Kidney (tissue), 22 donors: ENCODE results near the gene ANKDD1A. TPM values are rescaled to one million over a fixed set of nuclear protein-coding genes. Genes with fewer than 3 reads are reported as not detected.
A peak's percentile ranks its signal among the peaks of the same experiment; 100 is the strongest.

Experiments used
- DNase-seq, 5 donors: peaks; one replicate each; pipeline ENCODE4 v3.0.0-alpha.2; 2013 to 2020
- FAIRE-seq: peaks from 2 replicates; lab custom pipeline; 2012; peaks lifted over from hg19 to GRCh38; lab: Jason Lieb, UNC
- H3K27ac ChIP-seq, 2 donors: one replicate each; pipeline ENCODE4 v1.7.0; 2013; ENCODE audit warnings: low read depth in 2 of 2, low read length in 2 of 2, inconsistent platforms in 1 of 2
- H3K27me3 ChIP-seq: one replicate; pipeline ENCODE4 v1.7.1; 2013; ENCODE audit warnings: low read length, inconsistent platforms; ENCODE audit not compliant: control insufficient read depth, insufficient read depth
- H3K36me3 ChIP-seq, 3 donors: one replicate each; pipeline versions ENCODE4 v1.7.0 to v1.7.1; 2013; ENCODE audit warnings: low read length in 3 of 3, control low read depth in 1 of 3, inconsistent platforms in 1 of 3; ENCODE audit not compliant: insufficient read depth in 3 of 3, control insufficient read depth in 2 of 3
- H3K4me1 ChIP-seq, 3 donors: one replicate each; pipeline versions ENCODE4 v1.7.0 to v1.7.1; 2013; ENCODE audit warnings: low read length in 3 of 3, inconsistent platforms in 1 of 3, low read depth in 1 of 3; ENCODE audit not compliant: control insufficient read depth in 2 of 3, insufficient read depth in 2 of 3
- H3K4me3 ChIP-seq, 3 donors: one replicate each; pipeline versions ENCODE4 v1.7.0 to v1.8.1; 2013; ENCODE audit warnings: low read length in 3 of 3, control low read depth in 1 of 3, inconsistent platforms in 1 of 3
- H3K9ac ChIP-seq, 3 donors: one replicate each; pipeline versions ENCODE4 v1.7.0 to v1.7.1; 2013; ENCODE audit warnings: low read length in 3 of 3, control low read depth in 1 of 3, inconsistent platforms in 1 of 3
- H3K9me3 ChIP-seq, 3 donors: one replicate each; pipeline versions ENCODE4 v1.7.0 to v1.7.1; 2013; ENCODE audit warnings: low read length in 3 of 3, control low read depth in 1 of 3, inconsistent platforms in 1 of 3; ENCODE audit not compliant: control insufficient read depth in 2 of 3, insufficient read depth in 1 of 3
- CTCF ChIP-seq: IDR thresholded peaks from 3 replicates; pipeline ENCODE4 v1.5.1; 2012; ENCODE audit warnings: mild to moderate bottlenecking, moderate library complexity, borderline replicate concordance; ENCODE audit not compliant: insufficient read depth; ENCODE audit errors: extremely low read depth
- intact Hi-C: fragments of 100-400 bp; cut with DNase I; formaldehyde crosslinking; loops from one replicate; pipeline ENCODE4 v1.11.1; 2022
- long read RNA-seq, 10 donors: library from polyadenylated mRNA in 1 of 10; unstranded in 1 of 10; transcript quantifications; one replicate each; pipeline ENCODE4 v2.0.0 and lab custom pipeline, GENCODE V29; 2021 to 2026
- polyA plus RNA-seq: library from polyadenylated mRNA; stranded (reverse); fragments of 350-450 nt; fragmentation: Illumina TruSeq; extraction: RNeasy Lipid Tissue Mini Kit (QIAGEN cat#74804); gene quantifications from one replicate; pipeline ENCODE4 v1.2.3, GENCODE V29; 2014; ENCODE audit warnings: low read depth, low replicate concordance; ENCODE audit not compliant: insufficient read depth
- total RNA-seq: library from RNA; stranded (reverse); fragmentation: NEBNext Ultra II Directional; extraction: Animal tissue kit (Norgen Biotek cat#: 25700); gene quantifications from one replicate; pipeline ENCODE4 v1.2.1, GENCODE V29; 2021
- donor health status: control.
- donor health status: control.
- donor health status: control.
- donor health status: control.
- donor health status: control.
- donor health status: DM: yes; HTN: yes; CAD: no.
- donor health status: Normal renal cell carcinoma (clear cell type).

The ANKDD1A gene
- 8.0 TPM for total RNA-seq
- 1.9 TPM for polyA plus RNA-seq
- long read RNA-seq, donor 1, partial matches to known transcripts = 63 of 64 reads
- long read RNA-seq, donor 1, other reads (novel, unspliced or antisense) = 0 of 64 reads
- long read RNA-seq, donor 2, partial matches to known transcripts = 71 of 84 reads
- long read RNA-seq, donor 2, other reads (novel, unspliced or antisense) = 13 of 84 reads
- long read RNA-seq, donor 3, partial matches to known transcripts = 76 of 93 reads
- long read RNA-seq, donor 3, other reads (novel, unspliced or antisense) = 17 of 93 reads
- long read RNA-seq, donor 4, partial matches to known transcripts = 134 of 134 reads
- long read RNA-seq, donor 4, other reads (novel, unspliced or antisense) = 0 of 134 reads
- long read RNA-seq, donor 5 = 0 reads
- long read RNA-seq, donor 6, partial matches to known transcripts = 129 of 135 reads
- long read RNA-seq, donor 6, other reads (novel, unspliced or antisense) = 6 of 135 reads
- long read RNA-seq, donor 7, partial matches to known transcripts = 0 of 6 reads
- long read RNA-seq, donor 7, other reads (novel, unspliced or antisense) = 6 of 6 reads
- long read RNA-seq, donor 8, partial matches to known transcripts = 71 of 71 reads
- long read RNA-seq, donor 8, other reads (novel, unspliced or antisense) = 0 of 71 reads
- long read RNA-seq, donor 9 = 0 reads
- long read RNA-seq, donor 10, partial matches to known transcripts = 95 of 105 reads
- long read RNA-seq, donor 10, other reads (novel, unspliced or antisense) = 10 of 105 reads

- DNase-seq (peak; percentile 79 to 88 (median 86)), FAIRE-seq (no peak)
- Histone ChIP-seq H3K36me3 (no peaks in the 10 kb centered on the region), H3K27ac (no peak within 1 kb of the TSS), H3K9me3 (no peaks in the 10 kb centered on the region), H3K27me3 (no peaks in the 10 kb centered on the region), H3K4me3 (peak within 1 kb of the TSS; percentile 45 to 48 (median 47)), H3K9ac (peak within 1 kb of the TSS in 1 of 3 donors; percentile 29), H3K4me1 (peaks cover 0 to 5% (median 0%) of the 10 kb centered on the region in 3 donors)
- intact Hi-C loops = no loop called here
- TF ChIP-seq CTCF = no peak
Measured at GRCh38 chr15:64911311-64912186, at the start of gene ANKDD1A. Gene ANKDD1A, plus strand, starts transcription at chr15:64911902. Its CDS starts 29 bp downstream, at chr15:64911931.

- H3K9ac ChIP-seq = no peak overlapping the region
- H3K27ac ChIP-seq = no peak overlapping the region
- H3K36me3 ChIP-seq = peaks cover 0 to 20% (median 15%) of the 10 kb centered on the region in 3 donors
- FAIRE-seq (no peak), DNase-seq (no peak)
- H3K4me3 ChIP-seq = no peak overlapping the region
- H3K27me3 ChIP-seq = no peaks in the 10 kb centered on the region
- peaks cover 0 to 15% (median 14%) of the 10 kb centered on the region in 3 donors for H3K4me1 ChIP-seq
- no peak for TF ChIP-seq CTCF
- intact Hi-C loops = no loop called here
- no peaks in the 10 kb centered on the region for H3K9me3 ChIP-seq
Measured at GRCh38 chr15:64861960-64862359, 49.7 kb upstream of the ANKDD1A start.

- FAIRE-seq (no peak), DNase-seq (no peak)
- no peak overlapping the region for H3K27ac ChIP-seq
- H3K27me3 ChIP-seq = no peaks in the 10 kb centered on the region
- H3K36me3 ChIP-seq = peaks cover 0 to 20% (median 15%) of the 10 kb centered on the region in 3 donors
- H3K9ac ChIP-seq = no peak overlapping the region
- H3K4me1 ChIP-seq = peaks cover 0 to 11% (median 9%) of the 10 kb centered on the region in 3 donors
- no peak overlapping the region for H3K4me3 ChIP-seq
- no peak for TF ChIP-seq CTCF
- H3K9me3 ChIP-seq = no peaks in the 10 kb centered on the region
- intact Hi-C loops = no loop called here
Measured at GRCh38 chr15:64862408-64862807, 49.3 kb upstream of the ANKDD1A start.
